Measurements from ENCODE around the gene ULBP3.
"Not testable (repeated sequence)": the region's sequence is repeated elsewhere in the genome, so short reads cannot be mapped to it uniquely, and the experiment has no call there.

Gene ULBP3

GRCh38 chr6:150014623-150015280 is 54.2 kb downstream of the ULBP3 start:
- not testable (repeated sequence) for DNase-seq

- not testable (repeated sequence) for DNase-seq
Measured at GRCh38 chr6:150013785-150014622, 54.9 kb downstream of the ULBP3 start.

- DNase-seq = not testable (repeated sequence)
Measured at GRCh38 chr6:150012846-150013784, 55.8 kb downstream of the ULBP3 start.

All from NCI-H1436 treated with DMSO at 0.1 percent for 48 hours (cell line).